HG03045 (cell line): ENCODE measurements around the gene WDSUB1.

Source experiments
- ATAC-seq: cut with Tn5 transposase; IDR thresholded peaks from one replicate; pipeline ENCODE4 v1.9.1; 2021; ENCODE audit warnings: mild to moderate bottlenecking, moderate library complexity; ENCODE audit not compliant: unreplicated experiment

WDSUB1 gene

GRCh38 chr2:159285929-159286708 lies at the start of gene WDSUB1:
WDSUB1 (minus strand) TSS chr2:159286703; CDS start chr2:159283069, 3,634 bp downstream.
- peak; percentile 48 for ATAC-seq

DNA sequence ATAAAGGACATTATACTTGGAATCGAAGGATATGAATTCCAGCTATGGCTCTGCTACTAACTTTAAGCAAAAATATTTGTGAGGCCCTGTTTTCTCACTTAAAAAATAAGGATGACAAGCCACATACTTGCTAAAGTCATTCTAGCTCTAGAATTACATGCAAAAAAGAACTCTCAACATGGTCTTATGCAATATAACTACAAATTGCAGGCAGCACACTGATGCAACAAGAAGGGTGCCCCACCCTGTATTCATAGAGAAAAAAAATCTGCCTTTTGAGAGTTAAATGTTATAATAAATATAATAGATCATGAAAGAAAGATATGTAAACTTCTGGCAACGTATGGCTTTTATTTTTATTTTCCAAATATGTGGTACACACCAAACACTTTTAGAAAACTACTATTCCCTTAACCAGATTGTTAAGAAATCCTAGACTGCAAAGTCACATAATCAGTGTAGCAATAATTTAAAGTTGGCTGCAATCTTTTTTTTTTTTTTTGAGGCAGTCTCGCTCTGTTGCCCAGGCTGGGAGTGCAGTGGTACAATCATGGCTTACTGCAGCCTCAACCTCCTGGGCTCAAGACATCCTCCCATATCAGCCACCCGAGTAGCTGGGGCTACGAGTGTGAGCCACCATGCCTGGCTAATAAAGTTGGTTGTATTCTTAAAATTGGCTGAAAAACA lies 40.2 kb upstream of the WDSUB1 start:
- no peak for ATAC-seq

- ATAC-seq = no peak
These were observed 35.9 kb upstream of the WDSUB1 start for GRCh38 chr2:159322419-159322818.

DNA sequence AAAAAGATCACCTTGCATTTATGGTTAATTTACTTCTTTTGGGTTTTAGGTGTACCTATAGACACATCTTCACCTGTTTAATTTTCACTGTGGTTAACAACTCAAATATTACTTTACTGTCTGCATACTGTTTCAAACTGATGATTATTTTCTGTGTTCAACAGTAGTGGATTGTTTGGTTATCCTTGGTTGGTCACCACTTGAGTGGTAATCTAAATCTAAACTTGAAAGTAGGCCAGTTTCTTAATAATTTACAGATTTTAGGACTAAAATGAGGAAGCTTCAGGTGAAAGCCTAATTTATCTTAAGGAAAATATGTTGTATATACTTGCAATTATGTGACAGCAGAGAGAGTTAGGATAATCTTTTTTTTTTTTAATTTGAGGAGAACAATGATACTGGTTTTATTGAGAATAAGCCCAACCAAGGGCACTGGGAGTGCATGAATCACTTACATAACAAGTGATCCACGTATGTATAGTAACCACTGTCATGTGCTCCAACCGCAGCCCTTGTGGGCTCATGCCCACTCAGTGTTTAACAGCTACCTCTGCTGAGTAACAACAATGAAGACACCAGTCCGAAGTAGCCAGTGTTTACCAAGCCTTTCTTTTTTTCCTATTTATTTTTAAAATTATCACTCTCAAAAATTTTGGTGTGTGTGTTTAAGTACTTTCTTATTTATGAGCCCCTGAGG lies 31.0 kb upstream of the WDSUB1 start:
- ATAC-seq = no peak

GRCh38 chr2:159307942-159308341 lies 21.4 kb upstream of the WDSUB1 start:
- no peak for ATAC-seq

GRCh38 chr2:159300586-159300985 lies 14.1 kb upstream of the WDSUB1 start:
- no peak for ATAC-seq

- no peak for ATAC-seq
These were observed 12.5 kb upstream of the WDSUB1 start for GRCh38 chr2:159298967-159299366.

DNA sequence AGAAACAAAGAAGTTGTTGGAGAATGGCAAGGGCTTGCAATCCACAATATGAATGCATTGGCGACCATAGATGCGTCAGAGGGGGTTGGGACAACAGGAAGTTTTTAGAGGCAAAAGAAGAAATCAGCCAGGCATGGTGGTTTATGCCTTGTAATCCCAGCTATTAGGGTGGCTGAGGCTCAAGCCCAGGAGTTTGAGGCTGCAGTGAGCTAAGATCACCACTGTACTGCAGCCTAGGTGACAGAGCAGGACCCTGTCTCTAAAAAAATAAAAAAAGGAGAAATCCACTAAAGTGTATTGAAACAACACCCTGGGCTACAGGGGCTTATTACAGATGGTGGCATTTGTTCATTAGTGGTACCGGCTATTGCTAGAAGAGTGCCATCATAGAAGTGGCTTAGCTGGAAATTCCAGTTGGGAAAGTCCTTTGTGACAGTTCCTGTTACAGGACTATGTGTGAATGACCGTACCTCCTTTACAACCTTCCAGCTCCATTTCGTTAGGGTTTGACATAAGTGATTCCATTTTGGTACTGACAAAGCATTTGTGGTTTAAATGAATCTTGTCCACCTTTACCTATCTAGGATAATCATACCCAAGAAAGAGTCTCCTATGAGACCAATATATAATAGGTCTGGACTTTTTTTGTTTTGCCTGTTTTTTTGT lies 10.7 kb upstream of the WDSUB1 start:
- ATAC-seq = no peak

DNA sequence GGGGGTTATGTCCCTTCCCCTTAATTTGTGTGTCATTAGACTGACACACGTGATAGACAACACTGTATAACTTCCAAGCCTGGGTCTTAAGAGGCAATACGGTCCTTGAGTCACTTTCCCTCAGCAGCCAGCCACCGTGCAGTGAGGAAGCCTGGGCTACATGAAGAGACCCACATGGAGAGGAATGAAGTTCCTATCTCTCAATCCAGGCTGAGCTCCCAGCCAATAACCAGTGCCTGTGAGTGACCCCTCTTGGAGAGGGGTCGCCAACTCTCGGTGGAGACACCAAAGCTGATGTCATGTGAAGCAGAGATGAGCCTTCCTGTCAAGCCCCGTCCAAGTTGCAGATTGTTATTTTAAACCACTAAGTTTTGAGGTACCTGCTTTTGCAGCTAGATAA lies 5.7 kb upstream of the WDSUB1 start:
- no peak for ATAC-seq

DNA sequence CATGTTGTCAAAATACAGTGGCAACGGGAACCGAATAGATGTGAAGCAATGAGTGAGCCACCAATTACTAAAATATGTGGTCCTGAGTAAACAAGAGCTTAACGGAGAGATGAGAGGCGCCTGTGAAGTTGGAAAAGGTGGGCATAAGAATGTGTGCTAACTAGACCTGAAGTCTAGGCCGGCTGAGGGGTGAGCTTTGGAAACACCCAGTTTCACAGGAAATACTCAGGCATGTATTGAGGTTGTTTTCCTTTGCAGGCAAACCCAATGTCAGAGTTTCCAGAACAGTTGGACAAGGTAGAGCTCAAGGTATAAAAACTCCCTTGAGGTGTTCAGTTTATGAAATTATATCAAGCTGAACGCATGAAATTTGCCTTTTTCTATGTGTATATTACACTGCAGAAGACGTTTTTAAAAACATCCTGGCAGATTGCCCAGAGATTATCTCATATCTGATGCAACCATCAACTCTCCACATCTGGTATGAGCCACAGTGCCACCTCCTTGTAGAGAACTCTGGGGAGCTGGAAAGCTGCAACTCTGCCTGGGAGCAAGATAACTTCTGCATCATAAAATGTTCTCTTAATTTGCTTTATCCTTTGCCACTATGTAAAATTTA lies 3.9 kb upstream of the WDSUB1 start:
- ATAC-seq = no peak

DNA sequence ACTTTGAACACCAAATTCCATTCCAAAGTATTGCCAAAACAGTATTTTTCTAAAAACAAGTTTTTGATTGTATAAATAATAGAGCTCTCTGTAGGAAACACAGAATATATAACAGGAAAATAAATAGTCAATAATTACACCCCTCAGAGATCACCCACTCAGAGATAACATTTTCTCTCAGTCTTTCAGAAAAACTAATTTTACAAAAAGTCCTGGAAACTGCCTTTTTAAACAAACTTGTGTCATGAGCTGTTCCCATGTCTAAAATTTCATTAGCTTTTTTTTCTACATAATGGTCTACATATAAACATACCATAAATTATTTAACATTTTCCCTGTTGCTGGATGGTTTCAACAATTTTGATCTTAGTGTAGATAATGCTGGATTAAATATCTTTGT lies 1.2 kb upstream of the WDSUB1 start:
- no peak for ATAC-seq

DNA sequence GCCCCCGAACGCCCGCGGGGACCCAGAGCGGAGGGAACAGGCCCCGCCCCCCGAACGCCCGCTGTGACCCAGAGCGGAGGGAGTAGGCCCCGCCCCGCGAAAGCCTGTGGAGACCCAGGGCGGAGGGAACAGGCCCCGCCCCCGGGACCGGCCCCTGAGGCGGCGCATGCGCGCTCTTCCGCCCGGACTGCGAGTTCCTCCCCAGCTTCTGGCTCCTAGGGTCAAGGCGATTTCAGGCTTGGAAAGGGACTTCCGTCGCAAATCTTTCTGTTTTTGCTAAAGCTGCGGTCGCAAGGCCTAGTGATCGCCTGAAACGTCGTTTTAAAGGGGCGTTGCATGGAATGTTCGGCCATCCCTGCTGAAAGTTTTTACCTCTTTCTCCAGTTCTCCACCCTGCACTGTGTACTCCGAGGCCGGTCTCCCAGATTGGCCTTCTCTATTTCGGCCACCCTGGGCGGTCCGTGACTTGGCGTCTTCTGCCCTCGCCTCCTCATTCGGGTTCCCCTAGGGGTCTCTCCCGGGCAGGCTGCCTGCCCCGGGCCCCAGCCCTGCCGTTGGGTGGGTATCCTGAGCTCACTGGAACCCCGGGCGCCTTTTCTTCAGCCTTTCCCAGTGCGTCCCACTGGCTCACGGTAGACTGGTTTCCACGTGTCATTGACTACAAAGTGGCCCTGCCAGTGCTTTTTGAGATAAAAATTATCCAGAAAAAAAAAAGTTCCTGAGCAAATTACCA lies 372 bp upstream of the WDSUB1 start:
- ATAC-seq = peak; percentile 95

- ATAC-seq = no peak
These were observed 1.1 kb downstream of the WDSUB1 start for GRCh38 chr2:159285433-159285832.

- ATAC-seq = no peak
These were observed 3.0 kb downstream of the WDSUB1 start for GRCh38 chr2:159283529-159283928.

GRCh38 chr2:159281002-159281401 lies 5.5 kb downstream of the WDSUB1 start:
- no peak for ATAC-seq

DNA sequence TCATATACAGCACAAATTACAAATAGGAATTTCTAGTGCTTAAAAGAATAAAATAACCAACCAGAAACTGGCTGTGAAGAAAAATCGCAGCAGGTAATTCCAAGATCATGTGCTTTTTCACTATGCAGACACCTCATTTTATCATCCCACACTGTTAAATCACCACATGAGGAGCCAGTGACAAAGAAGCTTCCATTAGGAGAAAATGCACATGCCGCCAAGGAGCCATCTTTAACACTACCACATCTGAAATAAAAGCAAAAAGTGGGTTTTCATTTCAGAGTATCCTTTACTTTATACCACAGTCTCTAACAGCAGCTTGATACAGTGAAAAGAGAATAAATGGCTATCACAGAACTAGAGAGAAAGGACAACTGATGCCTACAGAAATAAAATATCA lies 6.8 kb downstream of the WDSUB1 start:
- no peak for ATAC-seq

- no peak for ATAC-seq
These were observed 11.4 kb downstream of the WDSUB1 start for GRCh38 chr2:159275111-159275510.

- no peak for ATAC-seq
These were observed 14.3 kb downstream of the WDSUB1 start for GRCh38 chr2:159272156-159272555.

DNA sequence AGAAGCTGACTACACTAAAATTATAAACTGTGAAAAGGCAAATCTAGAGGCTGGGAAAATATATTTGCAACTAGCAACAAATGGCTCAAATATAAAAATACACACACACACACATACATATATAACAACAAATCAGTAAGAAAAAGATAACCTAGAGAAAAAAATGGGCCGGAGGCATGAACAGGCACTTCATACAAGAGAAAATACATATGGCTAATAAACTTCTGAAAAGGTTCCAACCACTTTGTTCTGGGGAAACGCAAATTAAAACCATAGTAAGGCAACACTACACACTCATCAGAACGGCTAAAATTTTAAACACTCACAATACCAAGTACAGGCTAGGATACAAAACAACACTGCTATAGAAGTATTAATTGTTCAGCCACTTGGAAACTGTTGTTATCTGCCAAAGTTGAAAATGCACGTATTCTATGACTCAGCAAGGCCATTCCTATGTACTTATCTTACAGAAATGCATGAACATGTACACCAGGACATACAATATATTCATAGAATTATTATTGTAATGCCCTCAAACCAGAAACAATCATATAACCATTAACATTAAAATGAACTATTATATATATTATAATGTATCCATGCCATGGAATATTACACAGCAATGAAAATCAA lies 15.6 kb downstream of the WDSUB1 start:
- ATAC-seq = no peak

GRCh38 chr2:159267921-159268320 lies 18.6 kb downstream of the WDSUB1 start:
- no peak for ATAC-seq
